ENCODE measurements around the gene CNTNAP2.

DNA sequence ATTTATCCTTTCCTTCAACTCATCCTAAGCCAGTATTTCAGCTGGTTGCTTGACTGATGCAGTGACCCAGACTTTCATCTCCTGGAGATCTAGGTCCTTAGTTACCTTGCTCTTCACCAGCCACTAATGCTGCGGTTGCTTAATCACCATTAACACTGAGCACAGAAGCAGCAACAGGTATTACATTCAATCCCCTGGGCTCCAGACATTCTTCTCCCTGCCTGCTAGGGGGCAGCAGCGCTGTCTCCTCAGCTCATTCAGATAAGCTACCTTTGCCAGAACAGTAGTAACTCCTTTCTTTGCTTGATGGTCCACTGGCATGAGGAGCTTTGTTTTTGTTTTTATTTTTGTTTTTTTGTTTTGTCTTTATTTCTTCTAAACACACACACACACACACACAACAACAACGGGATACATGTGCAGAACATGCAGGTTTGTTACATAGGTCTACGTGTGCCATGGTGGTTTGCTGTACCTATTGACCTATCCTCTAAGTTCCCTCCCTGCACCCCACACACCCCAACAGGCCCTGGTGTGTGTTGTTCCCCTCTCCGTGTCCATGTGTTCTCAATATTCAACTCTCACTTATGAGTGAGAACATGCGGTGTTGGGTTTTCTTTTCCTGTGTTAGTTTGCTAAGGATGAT lies 1430.8 kb downstream of the CNTNAP2 start:
- TF ChIP-seq EZH2 (IDR thresholded peaks at IDR 0.05) (no peak), FOXP2 (optimal IDR thresholded peaks at IDR 0.05; ENCODE audit: control extremely low read depth, extremely low read length, insufficient read depth) (no peak), POLR2AphosphoS5 (IDR thresholded peaks at IDR 0.05; ENCODE audit: borderline replicate concordance, low read depth, low read length) (no peak)
